AG04449 (cell line): Measurements from ENCODE around the gene POLR1A.

Experiments used
- CTCF ChIA-PET: fragments of 350-600 bp; formaldehyde crosslinking; extraction: SDS; loops from one replicate; lab custom pipeline; 2021; ENCODE audit warnings: antibody characterized with exemption; lab: Yijun Ruan, JAX
- POLR2A ChIA-PET: fragments of 400-600, 350-600 bp; formaldehyde crosslinking; extraction: SDS; loops from one replicate; lab custom pipeline; 2020; ENCODE audit warnings: antibody characterized with exemption, inconsistent platforms; lab: Yijun Ruan, JAX
- DNase-seq: peaks from one replicate; pipeline ENCODE4 v3.0.0-alpha.2; 2010; ENCODE audit warnings: low read depth, low spot score
- H3K4me3 ChIP-seq: 2 replicates; pipeline ENCODE4 v1.5.1; 2011; ENCODE audit warnings: low read depth, mild to moderate bottlenecking, control low read depth, low read length
- TF ChIP-seq, protein P1 (sequence below): IDR thresholded peaks from one replicate; pipeline ENCODE4 v1.5.1; 2011; ENCODE audit warnings: mild to moderate bottlenecking, moderate library complexity, low read length, control low read depth, inconsistent platforms; ENCODE audit not compliant: insufficient read depth; ENCODE audit errors: missing control alignments

The POLR1A gene

DNA sequence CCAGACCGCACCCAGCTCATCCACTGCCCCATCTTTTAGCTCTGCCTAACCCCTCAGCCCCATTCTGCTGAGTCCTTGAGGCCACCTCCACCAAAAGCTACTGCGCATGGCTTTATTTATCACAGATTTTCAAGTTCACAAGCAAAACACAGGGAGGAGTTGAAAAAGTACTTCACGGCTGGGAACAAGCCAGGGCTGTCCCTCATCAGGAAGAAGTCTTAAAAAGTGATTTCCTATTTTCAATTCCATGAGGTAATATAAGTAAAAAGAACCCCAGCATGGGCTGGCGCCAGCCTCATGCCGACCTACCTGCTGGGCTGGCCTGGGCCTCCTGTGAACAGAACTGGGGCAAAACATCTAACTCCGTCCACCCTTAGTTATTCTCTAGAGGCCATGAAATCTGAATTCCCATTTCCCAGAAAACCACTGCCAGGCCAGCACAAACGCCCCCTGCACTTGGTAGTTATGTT is 69.0 kb downstream of the POLR1A start:
- H3K4me3 ChIP-seq = no peak overlapping the region
- ChIA-PET POLR2A (interaction anchor here (0.5 to 1.5 kb wide), 7 partner anchors 56 to 209 kb away, joined by 3 to 4 read pairs (median 3); no protein-coding TSS in a partner anchor), CTCF (interaction anchor here (0.9 to 5.3 kb wide), 13 partner anchors 9 to 210 kb away, joined by 3 to 31 read pairs (median 7); partner anchors contain the start of gene ST3GAL5)
- DNase-seq = no peak
- TF ChIP-seq, protein P1, sequence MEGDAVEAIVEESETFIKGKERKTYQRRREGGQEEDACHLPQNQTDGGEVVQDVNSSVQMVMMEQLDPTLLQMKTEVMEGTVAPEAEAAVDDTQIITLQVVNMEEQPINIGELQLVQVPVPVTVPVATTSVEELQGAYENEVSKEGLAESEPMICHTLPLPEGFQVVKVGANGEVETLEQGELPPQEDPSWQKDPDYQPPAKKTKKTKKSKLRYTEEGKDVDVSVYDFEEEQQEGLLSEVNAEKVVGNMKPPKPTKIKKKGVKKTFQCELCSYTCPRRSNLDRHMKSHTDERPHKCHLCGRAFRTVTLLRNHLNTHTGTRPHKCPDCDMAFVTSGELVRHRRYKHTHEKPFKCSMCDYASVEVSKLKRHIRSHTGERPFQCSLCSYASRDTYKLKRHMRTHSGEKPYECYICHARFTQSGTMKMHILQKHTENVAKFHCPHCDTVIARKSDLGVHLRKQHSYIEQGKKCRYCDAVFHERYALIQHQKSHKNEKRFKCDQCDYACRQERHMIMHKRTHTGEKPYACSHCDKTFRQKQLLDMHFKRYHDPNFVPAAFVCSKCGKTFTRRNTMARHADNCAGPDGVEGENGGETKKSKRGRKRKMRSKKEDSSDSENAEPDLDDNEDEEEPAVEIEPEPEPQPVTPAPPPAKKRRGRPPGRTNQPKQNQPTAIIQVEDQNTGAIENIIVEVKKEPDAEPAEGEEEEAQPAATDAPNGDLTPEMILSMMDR = no peak

DNA sequence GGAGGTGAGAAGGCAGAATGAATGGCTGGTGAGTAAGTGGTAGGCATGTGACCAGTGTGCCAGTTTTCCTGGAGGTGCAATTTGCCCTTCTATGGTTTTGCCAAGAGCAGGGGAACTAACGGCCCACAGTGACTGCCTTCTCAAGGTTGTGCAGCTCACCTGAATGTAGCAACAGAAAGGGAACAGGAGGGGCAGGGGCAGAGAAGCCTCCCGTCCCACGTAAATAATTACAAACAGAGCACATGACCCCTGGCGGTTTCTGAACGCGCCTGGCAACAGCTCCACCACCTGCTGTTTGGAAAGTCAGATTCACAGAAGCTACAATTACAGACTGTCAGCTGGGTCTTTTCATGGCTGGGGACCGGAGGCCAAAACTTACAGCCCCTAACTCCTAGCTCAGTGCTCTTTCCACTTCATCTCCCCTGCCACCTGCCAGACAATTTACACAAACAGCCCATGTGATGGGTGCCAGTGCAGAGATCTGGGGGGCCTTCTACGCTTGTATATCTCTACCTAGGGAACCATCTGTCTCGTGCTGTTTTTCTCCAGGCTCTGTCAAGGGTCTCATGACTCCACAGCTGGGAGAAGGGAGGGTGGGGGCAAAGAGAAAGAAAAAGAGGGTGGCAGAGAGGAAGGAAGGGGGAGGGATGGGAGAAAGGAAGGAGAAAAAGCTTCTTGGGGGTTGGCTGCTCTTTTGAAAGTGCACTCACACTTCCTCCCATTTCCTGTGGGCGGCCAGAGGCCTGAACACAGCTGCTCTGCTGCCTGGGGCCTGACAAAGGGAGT is 69.6 kb downstream of the POLR1A start:
- no peak overlapping the region for H3K4me3 ChIP-seq
- no peak for DNase-seq
- POLR2A ChIA-PET = interaction anchor here (0.8 to 1.5 kb wide), 4 partner anchors 133 to 150 kb away, joined by 3 to 4 read pairs (median 3); no protein-coding TSS in a partner anchor
- TF ChIP-seq, protein P1 = peak; percentile 51
- CTCF ChIA-PET = interaction anchor here (0.7 to 5.3 kb wide), 15 partner anchors 10 to 209 kb away, joined by 3 to 31 read pairs (median 6); partner anchors contain the start of gene ST3GAL5

DNA sequence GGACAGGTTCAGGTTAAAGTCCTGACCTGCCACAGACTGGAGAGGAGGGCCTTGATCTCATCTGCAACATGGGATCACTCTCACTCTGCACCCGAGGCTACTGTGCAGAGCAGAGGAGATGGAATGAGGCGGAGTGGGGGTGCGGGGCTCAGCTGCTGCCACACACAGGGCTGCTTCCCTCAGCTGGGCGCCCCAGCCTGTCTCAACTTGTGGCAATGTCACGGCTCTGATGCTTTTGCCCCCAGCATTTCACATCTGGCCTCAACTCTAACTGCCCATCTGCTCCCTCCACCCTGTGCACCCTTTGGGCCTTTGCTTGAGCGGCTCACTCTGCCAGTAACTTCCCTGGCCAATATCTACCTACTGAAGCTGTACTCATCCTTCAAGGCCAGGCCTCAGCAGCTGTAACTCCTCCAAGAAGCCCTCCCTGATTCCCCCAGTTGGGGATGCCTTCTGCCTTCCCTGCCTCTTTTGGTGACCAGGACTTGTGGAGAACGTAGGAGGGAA is 70.3 kb downstream of the POLR1A start:
- POLR2A ChIA-PET = interaction anchor here (0.6 to 1.5 kb wide), 3 partner anchors 133 to 160 kb away, joined by 3 to 4 read pairs (median 3); no protein-coding TSS in a partner anchor
- CTCF ChIA-PET = interaction anchor here (0.7 to 5.3 kb wide), 8 partner anchors 10 to 209 kb away, joined by 3 to 31 read pairs (median 8); partner anchors contain the start of gene ST3GAL5
- TF ChIP-seq, protein P1 = no peak
- DNase-seq = no peak
- no peak overlapping the region for H3K4me3 ChIP-seq

DNA sequence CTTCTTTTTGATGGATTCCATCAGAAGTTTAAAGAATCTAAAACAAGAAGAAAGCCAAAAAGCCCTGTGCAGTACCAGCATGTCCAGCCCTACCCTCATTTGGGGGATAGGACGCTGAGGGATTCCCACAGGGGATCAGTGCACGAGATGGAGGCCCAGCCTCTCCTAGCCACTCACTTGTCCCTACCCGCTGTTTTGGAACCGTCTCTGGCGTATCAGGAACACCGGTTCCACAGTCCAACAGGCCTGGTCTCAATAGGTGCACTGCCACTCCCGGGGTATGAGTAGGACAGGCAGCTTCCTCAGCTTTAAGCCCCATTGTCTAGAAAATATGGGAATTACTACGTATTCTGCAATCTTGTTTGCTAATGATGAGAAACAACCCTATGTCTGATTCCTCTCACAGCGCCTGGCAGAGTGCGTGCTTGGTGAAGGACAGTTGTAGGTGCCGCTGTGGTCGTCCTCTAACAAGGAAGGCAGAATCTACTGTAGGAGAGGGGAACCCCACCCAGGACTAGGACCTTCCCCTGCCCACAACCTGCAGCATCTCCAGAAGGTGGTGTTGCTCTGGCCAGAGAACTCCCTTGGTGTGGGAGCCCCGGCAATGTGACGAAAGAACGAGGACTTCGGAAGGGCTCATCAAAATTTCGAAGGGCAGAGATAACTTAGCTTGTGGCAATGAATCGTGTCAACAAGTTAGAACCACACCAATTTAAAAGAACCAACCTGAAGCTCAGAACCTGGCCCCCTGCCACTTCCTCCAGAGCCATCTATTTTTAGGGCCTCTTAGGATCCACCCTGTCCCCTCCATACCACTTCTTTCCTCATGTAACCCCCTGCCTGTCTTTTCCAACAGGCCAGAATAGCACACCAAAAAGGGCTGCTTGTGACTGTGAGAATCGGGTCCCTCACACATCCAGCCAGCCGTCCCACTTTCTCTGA is 71.7 kb downstream of the POLR1A start:
- ChIA-PET POLR2A (no interaction called here), CTCF (interaction anchor here (0.7 to 5.3 kb wide), 6 partner anchors 8 to 207 kb away, joined by 3 to 31 read pairs (median 4); partner anchors contain the start of gene ST3GAL5)
- TF ChIP-seq, protein P1 = no peak

DNA sequence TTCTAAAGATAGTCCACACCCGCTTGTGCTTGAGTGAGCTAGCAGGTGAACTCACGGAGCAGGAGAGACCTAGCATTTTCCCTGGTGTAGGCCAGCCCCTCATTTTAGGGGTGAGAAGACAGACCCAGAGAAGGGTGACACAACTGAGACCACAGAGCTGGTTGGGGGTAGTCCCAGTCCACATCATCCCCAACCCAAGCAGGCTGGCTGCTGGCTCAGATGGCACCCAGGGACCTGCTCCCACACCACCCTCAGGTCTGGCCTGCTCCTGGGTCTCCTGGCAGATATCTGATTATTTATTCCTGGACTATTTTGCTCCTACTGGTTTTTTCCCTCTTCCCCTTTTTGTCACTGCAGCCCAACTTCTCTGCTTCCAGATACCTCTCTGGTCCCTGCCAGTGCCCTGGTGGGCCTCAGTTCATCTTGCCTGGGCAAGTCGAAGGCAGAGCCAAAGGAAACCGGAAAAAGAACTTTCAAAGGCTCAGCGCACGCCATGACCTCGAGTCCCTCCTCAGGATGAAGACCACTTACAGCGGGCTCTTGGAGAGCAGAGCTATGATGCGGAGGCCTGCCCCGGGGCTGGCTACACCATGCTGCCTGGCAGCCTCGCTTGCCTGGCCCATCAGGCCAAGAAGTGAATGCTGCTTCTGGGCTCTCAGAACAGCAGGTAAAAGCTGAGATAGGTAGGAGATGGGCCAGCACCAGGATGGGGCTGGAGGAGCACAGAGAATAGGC is 72.7 kb downstream of the POLR1A start:
- no peak overlapping the region for H3K4me3 ChIP-seq
- ChIA-PET POLR2A (no interaction called here), CTCF (interaction anchor here (0.7 to 5.3 kb wide), 3 partner anchors 47 to 206 kb away, joined by 3 to 31 read pairs (median 5); partner anchors contain the start of gene ST3GAL5)
- TF ChIP-seq, protein P1 = no peak
- no peak for DNase-seq

More for the DNA sequence above, 71.7 kb downstream of the POLR1A start:
- no peak for DNase-seq
- H3K4me3 ChIP-seq = no peak overlapping the region
